Lower lobe of right lung (tissue), 2 donors: Measurements from ENCODE around the gene CDC20B. TPM values are rescaled to one million over a fixed set of nuclear protein-coding genes. Genes with fewer than 3 reads are reported as not detected.

Source experiments
- ATAC-seq, 2 donors: fragments of 200-7000 bp; cut with Tn5 transposase; one replicate each; pipeline ENCODE4 v1.9.1; 2020 to 2022; ENCODE audit warnings: mild to moderate bottlenecking in 2 of 2, moderate library complexity in 2 of 2
- DNase-seq: peaks from one replicate; pipeline ENCODE4 v3.0.0-alpha.2; 2020
- H3K27ac ChIP-seq: fragments of 200-600 bp; one replicate; pipeline ENCODE4 v1.8.0; 2022
- H3K27me3 ChIP-seq: fragments of 200-600 bp; one replicate; pipeline ENCODE4 v1.8.0; 2022; ENCODE audit warnings: low read depth
- H3K36me3 ChIP-seq: fragments of 200-600 bp; one replicate; pipeline ENCODE4 v1.8.0; 2022; ENCODE audit warnings: mild to moderate bottlenecking
- H3K4me1 ChIP-seq: fragments of 200-600 bp; one replicate; pipeline ENCODE4 v1.8.0; 2022
- H3K4me3 ChIP-seq: fragments of 200-600 bp; one replicate; pipeline ENCODE4 v1.8.0; 2022; ENCODE audit warnings: mild to moderate bottlenecking
- H3K9me3 ChIP-seq: fragments of 200-600 bp; one replicate; pipeline ENCODE4 v1.8.0; 2022
- intact Hi-C: fragments of 100-400 bp; cut with DNase I; formaldehyde crosslinking; loops from one replicate; pipeline ENCODE4 v1.11.0; 2022
- total RNA-seq: library from RNA; stranded (reverse); fragmentation: NEBNext Ultra II Directional; extraction: Animal tissue kit (Norgen Biotek cat#: 25700); gene quantifications from one replicate; pipeline ENCODE4 v1.2.1, GENCODE V29; 2021
- TF ChIP-seq, protein P1 (sequence below): fragments of 200-600 bp; IDR thresholded peaks from one replicate; pipeline ENCODE4 v1.8.0; 2022; ENCODE audit warnings: antibody characterized with exemption, mild to moderate bottlenecking
- donor health status: DM: no; HTN: yes; CAD: no; lungs with severe emphysema.

The CDC20B gene
- total RNA-seq, 1 donor from 2014 or later = 0.24 TPM

DNA sequence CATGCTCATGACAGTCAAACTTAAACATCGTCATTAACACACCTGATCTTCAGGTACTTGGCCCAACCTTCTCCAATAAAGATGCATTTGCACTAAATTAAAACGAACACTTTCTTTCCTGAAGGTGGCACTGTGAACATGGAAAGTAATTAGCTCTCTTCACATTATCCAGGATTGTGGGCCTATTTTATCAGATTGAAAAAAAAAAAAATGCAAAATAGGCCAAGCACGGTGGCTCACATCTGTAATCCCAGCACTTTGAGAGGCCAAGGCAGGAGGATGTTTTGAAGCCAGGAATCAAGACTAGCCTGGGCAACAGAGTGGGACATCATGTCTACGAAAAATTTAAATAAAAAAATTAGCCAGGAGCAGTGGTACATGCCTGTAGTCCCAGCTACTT is 14.4 kb upstream of the CDC20B start:
- intact Hi-C loops = no loop called here
- Histone ChIP-seq H3K36me3 (no peaks in the 10 kb centered on the region), H3K4me3 (no peak overlapping the region), H3K27ac (no peak overlapping the region), H3K9me3 (no peaks in the 10 kb centered on the region), H3K4me1 (no peaks in the 10 kb centered on the region), H3K27me3 (peaks cover 78% of the 10 kb centered on the region)
- no peak for DNase-seq
- no peak for ATAC-seq
- TF ChIP-seq, protein P1, sequence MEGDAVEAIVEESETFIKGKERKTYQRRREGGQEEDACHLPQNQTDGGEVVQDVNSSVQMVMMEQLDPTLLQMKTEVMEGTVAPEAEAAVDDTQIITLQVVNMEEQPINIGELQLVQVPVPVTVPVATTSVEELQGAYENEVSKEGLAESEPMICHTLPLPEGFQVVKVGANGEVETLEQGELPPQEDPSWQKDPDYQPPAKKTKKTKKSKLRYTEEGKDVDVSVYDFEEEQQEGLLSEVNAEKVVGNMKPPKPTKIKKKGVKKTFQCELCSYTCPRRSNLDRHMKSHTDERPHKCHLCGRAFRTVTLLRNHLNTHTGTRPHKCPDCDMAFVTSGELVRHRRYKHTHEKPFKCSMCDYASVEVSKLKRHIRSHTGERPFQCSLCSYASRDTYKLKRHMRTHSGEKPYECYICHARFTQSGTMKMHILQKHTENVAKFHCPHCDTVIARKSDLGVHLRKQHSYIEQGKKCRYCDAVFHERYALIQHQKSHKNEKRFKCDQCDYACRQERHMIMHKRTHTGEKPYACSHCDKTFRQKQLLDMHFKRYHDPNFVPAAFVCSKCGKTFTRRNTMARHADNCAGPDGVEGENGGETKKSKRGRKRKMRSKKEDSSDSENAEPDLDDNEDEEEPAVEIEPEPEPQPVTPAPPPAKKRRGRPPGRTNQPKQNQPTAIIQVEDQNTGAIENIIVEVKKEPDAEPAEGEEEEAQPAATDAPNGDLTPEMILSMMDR = no peak

- peaks cover 56% of the 10 kb centered on the region for H3K27me3 ChIP-seq
- intact Hi-C loops = no loop called here
- DNase-seq (no peak), ATAC-seq (no peak)
- TF ChIP-seq, protein P1 = no peak
- no peaks in the 10 kb centered on the region for H3K9me3 ChIP-seq
- H3K27ac ChIP-seq = no peak overlapping the region
- H3K36me3 ChIP-seq = no peaks in the 10 kb centered on the region
- peaks cover 14% of the 10 kb centered on the region for H3K4me1 ChIP-seq
- H3K4me3 ChIP-seq = no peak overlapping the region
Observed at GRCh38 chr5:55180016-55180415, 7.0 kb upstream of the CDC20B start.

DNA sequence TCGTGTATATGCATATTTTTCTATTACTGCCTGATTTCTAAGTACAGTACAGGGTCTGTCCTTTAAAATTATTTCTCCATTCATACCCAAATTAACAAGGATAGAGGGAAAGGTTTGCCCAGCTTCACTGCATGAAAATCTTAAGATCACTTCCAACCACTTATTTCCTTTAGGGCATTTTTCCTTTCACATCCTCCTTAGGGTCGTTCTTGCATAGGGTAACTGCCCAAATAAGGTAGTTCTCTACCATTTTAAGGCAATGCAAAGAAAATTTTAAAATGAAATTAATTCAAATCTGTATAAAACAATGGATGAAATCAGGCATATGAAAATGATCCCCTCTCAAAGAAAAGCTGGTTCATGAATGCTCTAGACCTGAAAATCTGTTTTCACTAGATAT is 4.1 kb upstream of the CDC20B start:
- intact Hi-C loops = no loop called here

GRCh38 chr5:55176176-55176818 is 3.3 kb upstream of the CDC20B start:
- peak; percentile 52 for DNase-seq
- ATAC-seq = peak; percentile 32 to 66
- Histone ChIP-seq H3K4me1 (peaks cover 33% of the 10 kb centered on the region), H3K27me3 (peaks cover 64% of the 10 kb centered on the region), H3K36me3 (no peaks in the 10 kb centered on the region), H3K9me3 (no peaks in the 10 kb centered on the region), H3K4me3 (peak overlapping the region; percentile 25), H3K27ac (no peak overlapping the region)
- intact Hi-C loops = no loop called here
- TF ChIP-seq, protein P1 = peak; percentile 30

More for the DNA sequence above, 4.1 kb upstream of the CDC20B start:
- Histone ChIP-seq H3K4me3 (no peak overlapping the region), H3K4me1 (peaks cover 31% of the 10 kb centered on the region), H3K27ac (no peak overlapping the region), H3K36me3 (no peaks in the 10 kb centered on the region), H3K9me3 (no peaks in the 10 kb centered on the region), H3K27me3 (peaks cover 60% of the 10 kb centered on the region)
- DNase-seq (no peak), ATAC-seq (no peak)
- TF ChIP-seq, protein P1 = no peak

DNA sequence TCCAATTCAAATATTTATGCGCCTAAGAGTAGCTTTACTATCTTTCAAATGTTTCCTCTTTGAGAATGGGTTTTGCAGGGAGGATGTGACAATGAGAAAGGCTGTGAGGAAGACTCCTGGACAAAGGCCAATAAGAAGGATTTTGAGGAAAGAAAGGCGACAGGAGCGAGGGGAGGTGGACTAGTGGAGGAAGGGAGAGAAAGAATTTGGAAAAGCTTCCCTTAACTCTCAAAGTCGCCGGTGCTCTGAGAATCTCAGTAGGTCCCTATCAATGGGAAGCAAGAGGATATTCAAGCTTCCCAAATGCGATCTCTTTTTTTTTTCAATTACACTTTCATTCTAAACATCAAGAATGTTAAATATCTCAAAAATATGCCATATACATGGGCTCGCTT is 2.8 kb upstream of the CDC20B start:
- no peaks in the 10 kb centered on the region for H3K9me3 ChIP-seq
- intact Hi-C loops = no loop called here
- peak overlapping the region; percentile 25 for H3K4me3 ChIP-seq
- no peak for ATAC-seq
- DNase-seq = no peak
- H3K4me1 ChIP-seq = peaks cover 33% of the 10 kb centered on the region
- H3K27me3 ChIP-seq = peaks cover 67% of the 10 kb centered on the region
- H3K27ac ChIP-seq = no peak overlapping the region
- TF ChIP-seq, protein P1 = no peak
- H3K36me3 ChIP-seq = no peaks in the 10 kb centered on the region
